Upper lobe of right lung (tissue), 1 donor: Measurements from ENCODE around the gene HMGN4. TPM values are rescaled to one million over a fixed set of nuclear protein-coding genes. Genes with fewer than 3 reads are reported as not detected.

Experiments
- ATAC-seq: fragments of 200-7000 bp; cut with Tn5 transposase; one replicate; pipeline ENCODE4 v1.9.1; 2020; ENCODE audit warnings: mild to moderate bottlenecking, moderate library complexity
- DNase-seq: peaks from one replicate; pipeline ENCODE4 v3.0.0-alpha.2; 2020
- H3K27ac ChIP-seq: fragments of 200-600 bp; one replicate; pipeline ENCODE4 v1.8.0; 2022
- H3K27me3 ChIP-seq: fragments of 200-600 bp; one replicate; pipeline ENCODE4 v1.8.0; 2022; ENCODE audit warnings: mild to moderate bottlenecking
- H3K36me3 ChIP-seq: fragments of 200-600 bp; one replicate; pipeline ENCODE4 v1.8.0; 2022
- H3K4me1 ChIP-seq: fragments of 200-600 bp; one replicate; pipeline ENCODE4 v1.8.0; 2022
- H3K4me3 ChIP-seq: fragments of 200-600 bp; one replicate; pipeline ENCODE4 v1.8.0; 2022; ENCODE audit warnings: mild to moderate bottlenecking
- H3K9me3 ChIP-seq: fragments of 200-600 bp; one replicate; pipeline ENCODE4 v1.8.0; 2022
- intact Hi-C: fragments of 100-400 bp; cut with DNase I; formaldehyde crosslinking; loops from one replicate; pipeline ENCODE4 v1.11.0; 2022
- total RNA-seq: library from RNA; stranded (reverse); fragmentation: NEBNext Ultra II Directional; extraction: Animal tissue kit (Norgen Biotek cat#: 25700); gene quantifications from one replicate; pipeline ENCODE4 v1.2.1, GENCODE V29; 2021
- TF ChIP-seq, protein P1 (sequence below): fragments of 200-600 bp; IDR thresholded peaks from one replicate; pipeline ENCODE4 v1.8.0; 2022; ENCODE audit warnings: antibody characterized with exemption
- donor health status: DM: no; HTN: yes; CAD: no; lungs with severe emphysema.

Gene HMGN4
- total RNA-seq, 1 donor from 2014 or later, result 45.8 TPM

DNA sequence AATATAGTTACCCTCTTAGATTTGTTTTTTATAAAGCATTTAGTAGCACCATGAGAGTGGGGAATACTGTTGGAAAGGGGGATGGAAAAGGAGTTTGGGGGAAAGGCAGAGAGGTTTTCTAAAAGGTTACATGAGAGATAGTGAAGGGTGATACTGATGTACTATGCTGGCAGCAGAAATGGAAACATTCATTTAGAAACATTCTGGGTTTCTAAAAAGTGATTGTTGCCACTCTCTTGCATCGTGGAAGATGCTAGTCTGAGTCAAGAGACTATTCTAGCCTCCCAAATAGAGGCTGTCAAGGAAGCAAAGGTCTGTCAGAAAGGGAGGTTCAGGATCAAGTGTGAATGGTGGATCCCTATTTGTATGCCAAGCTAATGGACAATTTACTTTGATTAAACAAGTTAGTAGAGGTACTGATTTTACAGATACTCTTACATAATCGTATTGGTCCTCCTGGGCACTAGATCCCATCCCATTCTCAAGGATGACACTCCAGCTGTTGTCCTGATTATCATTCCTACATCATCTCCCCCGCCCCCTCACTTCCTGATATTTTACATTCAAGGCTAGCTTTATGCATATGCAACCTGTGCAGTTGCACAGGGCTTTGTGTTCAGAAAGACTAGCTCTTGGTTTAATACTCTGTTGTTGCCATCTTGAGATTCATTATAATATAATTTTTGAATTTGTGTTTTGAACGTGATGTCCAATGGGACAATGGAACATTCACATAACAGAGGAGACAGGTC, 43.2 kb downstream of the HMGN4 start:
- Histone ChIP-seq H3K4me3 (no peak overlapping the region), H3K27me3 (peaks cover 41% of the 10 kb centered on the region), H3K27ac (no peak overlapping the region), H3K4me1 (no peaks in the 10 kb centered on the region), H3K9me3 (no peaks in the 10 kb centered on the region), H3K36me3 (no peaks in the 10 kb centered on the region)
- ATAC-seq, result no peak
- intact Hi-C loops, result no loop called here
- DNase-seq, result no peak
- TF ChIP-seq, protein P1, sequence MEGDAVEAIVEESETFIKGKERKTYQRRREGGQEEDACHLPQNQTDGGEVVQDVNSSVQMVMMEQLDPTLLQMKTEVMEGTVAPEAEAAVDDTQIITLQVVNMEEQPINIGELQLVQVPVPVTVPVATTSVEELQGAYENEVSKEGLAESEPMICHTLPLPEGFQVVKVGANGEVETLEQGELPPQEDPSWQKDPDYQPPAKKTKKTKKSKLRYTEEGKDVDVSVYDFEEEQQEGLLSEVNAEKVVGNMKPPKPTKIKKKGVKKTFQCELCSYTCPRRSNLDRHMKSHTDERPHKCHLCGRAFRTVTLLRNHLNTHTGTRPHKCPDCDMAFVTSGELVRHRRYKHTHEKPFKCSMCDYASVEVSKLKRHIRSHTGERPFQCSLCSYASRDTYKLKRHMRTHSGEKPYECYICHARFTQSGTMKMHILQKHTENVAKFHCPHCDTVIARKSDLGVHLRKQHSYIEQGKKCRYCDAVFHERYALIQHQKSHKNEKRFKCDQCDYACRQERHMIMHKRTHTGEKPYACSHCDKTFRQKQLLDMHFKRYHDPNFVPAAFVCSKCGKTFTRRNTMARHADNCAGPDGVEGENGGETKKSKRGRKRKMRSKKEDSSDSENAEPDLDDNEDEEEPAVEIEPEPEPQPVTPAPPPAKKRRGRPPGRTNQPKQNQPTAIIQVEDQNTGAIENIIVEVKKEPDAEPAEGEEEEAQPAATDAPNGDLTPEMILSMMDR, result no peak

DNA sequence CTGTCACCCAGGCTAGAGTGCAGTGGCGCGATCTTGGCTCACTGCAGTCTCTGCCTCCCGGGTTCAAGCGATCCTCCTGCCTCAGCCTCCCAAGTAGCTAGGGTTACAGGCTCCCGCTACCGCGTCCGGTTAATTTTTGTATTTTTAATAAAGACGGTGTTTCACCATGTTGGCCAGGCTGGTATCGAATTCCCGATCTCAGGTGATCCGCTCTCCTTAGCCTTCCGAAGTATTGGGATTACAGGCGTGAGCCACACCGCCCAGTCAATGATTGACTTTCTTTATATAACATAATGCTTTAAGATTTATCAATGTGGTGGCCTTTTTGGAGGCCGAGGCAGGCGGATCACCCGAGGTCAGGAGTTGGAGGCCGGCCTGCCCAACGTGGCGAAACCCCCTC, 50.8 kb downstream of the HMGN4 start:
- H3K4me1 ChIP-seq, result no peaks in the 10 kb centered on the region
- no peak overlapping the region for H3K4me3 ChIP-seq
- peaks cover 39% of the 10 kb centered on the region for H3K27me3 ChIP-seq
- no peaks in the 10 kb centered on the region for H3K36me3 ChIP-seq
- no peak for ATAC-seq
- intact Hi-C loops, result no loop called here
- no peak for DNase-seq
- no peak overlapping the region for H3K27ac ChIP-seq
- H3K9me3 ChIP-seq, result no peaks in the 10 kb centered on the region
- TF ChIP-seq, protein P1, result no peak

DNA sequence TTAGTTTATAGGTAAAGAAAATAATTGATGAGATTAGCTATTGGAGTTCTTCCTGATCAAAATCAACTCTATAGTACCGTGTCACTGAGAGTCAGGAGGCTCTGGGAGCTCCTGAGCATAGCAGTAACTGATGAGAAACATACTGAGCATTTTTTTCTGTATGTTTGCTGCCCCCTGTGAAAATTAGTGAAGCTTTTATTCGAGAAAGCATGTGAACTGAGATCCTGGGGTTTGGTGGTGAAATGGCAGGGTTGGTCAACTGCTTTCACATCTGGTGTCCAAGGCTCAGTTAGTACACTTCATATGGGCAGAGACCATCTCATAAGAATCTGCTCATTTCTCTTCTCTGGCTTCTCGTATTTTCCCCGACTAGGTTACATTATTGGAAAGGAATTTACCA, 54.5 kb downstream of the HMGN4 start:
- H3K4me3 ChIP-seq, result no peak overlapping the region

DNA sequence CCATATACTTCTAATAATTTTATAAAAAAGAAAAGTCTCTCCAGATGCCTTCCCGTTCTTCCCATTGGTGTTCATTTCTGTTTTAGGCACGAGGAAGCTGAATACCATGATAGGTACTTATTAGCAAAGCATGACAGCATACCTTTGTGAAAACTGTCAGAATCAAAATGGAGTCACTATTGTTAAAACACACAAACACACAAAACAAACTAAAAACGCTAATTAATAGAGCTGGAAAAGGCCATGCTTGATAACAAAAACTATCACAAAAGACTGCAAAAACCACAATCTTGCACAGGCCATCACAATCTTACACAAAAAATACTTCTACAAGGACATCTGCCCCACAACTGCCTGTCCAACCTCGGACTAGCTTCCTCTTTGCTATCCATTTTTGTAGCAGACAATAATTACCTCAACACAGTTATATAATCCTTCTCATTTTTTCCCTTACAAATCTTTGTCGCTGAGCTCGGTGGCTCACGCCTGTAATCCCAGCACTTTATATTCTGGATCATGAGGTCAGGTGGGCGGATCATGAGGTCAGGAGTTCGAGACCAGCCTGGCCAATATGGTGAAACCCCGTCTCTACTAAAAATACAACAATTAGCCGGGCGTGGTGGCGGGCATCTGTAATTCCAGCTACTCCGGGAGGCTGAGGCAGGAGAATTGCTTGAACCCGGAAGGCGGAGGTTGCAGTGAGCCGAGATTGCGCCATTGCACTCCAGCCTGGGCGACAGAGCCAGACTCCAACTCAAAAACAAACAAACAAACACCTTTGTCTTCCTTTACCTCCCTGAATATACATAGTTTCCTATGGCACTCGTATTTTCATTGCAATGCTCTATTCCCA, 55.3 kb downstream of the HMGN4 start:
- H3K27me3 ChIP-seq, result peaks cover 26% of the 10 kb centered on the region
- no peak for ATAC-seq
- H3K27ac ChIP-seq, result no peak overlapping the region
- H3K36me3 ChIP-seq, result peaks cover 7% of the 10 kb centered on the region
- peaks cover 15% of the 10 kb centered on the region for H3K4me1 ChIP-seq
- H3K9me3 ChIP-seq, result no peaks in the 10 kb centered on the region
- intact Hi-C loops, result no loop called here
- TF ChIP-seq, protein P1, result no peak
- DNase-seq, result no peak
- no peak overlapping the region for H3K4me3 ChIP-seq

More for the DNA sequence above, 54.5 kb downstream of the HMGN4 start:
- Histone ChIP-seq H3K27ac (no peak overlapping the region), H3K9me3 (no peaks in the 10 kb centered on the region), H3K4me1 (peaks cover 7% of the 10 kb centered on the region), H3K27me3 (peaks cover 26% of the 10 kb centered on the region), H3K36me3 (no peaks in the 10 kb centered on the region)
- DNase-seq, result no peak
- no peak for ATAC-seq
- intact Hi-C loops, result no loop called here
- TF ChIP-seq, protein P1, result no peak

DNA sequence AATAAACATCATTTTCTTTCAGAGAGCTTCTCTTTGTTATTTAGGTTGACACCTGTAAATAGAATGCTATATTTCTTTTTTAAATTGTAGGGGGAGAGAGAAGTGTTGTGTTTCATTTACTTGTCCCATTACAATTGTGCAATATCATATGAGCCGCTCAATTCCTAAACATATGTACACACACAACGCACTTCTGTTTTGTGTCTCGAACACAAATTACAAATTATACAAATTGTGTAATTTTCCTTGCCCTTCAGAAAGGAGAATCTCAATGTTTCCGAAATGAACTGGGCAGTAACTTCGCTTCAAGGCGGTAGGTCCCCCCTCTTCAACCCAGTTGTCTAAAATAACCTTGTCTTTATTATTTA, 55.9 kb downstream of the HMGN4 start:
- H3K9me3 ChIP-seq, result no peaks in the 10 kb centered on the region
- peaks cover 26% of the 10 kb centered on the region for H3K27me3 ChIP-seq
- TF ChIP-seq, protein P1, result no peak
- H3K36me3 ChIP-seq, result peaks cover 13% of the 10 kb centered on the region
- H3K4me1 ChIP-seq, result peaks cover 15% of the 10 kb centered on the region
- DNase-seq (no peak), ATAC-seq (no peak)
- intact Hi-C loops, result no loop called here
- no peak overlapping the region for H3K4me3 ChIP-seq
- H3K27ac ChIP-seq, result no peak overlapping the region
